Prostate gland (tissue), 2 donors: ENCODE measurements around the gene SMIM35. TPM values are rescaled to one million over a fixed set of nuclear protein-coding genes. Genes with fewer than 3 reads are reported as not detected.

Source experiments
- DNase-seq: peaks from one replicate; pipeline ENCODE4 v3.0.0-alpha.2; 2019; ENCODE audit warnings: low spot score
- H3K27ac ChIP-seq, 2 donors: fragments of 200-600 bp; sonication (generic); 2 replicates each; pipeline ENCODE4 v1.5.1; 2017 to 2019
- H3K27me3 ChIP-seq: fragments of 200-600 bp; sonication (generic); replicated peaks from 2 replicates; pipeline ENCODE4 v1.5.1; 2019; ENCODE audit not compliant: insufficient read depth
- H3K36me3 ChIP-seq, 2 donors: fragments of 200-600 bp; sonication (generic); 1 replicate in 1 of 2; 2 replicates in 1 of 2; pipeline versions ENCODE4 v1.5.1 to v1.8.1; 2017 to 2019
- H3K4me1 ChIP-seq: fragments of 200-600 bp; sonication (generic); replicated peaks from 2 replicates; pipeline ENCODE4 v1.5.1; 2019
- H3K4me3 ChIP-seq, 2 donors: fragments of 200-600 bp; sonication (generic); 2 replicates each; pipeline ENCODE4 v1.5.1; 2017 to 2019
- H3K9me3 ChIP-seq: fragments of 200-600 bp; sonication (generic); 2 replicates; pipeline ENCODE4 v1.5.1; 2017
- POLR2A ChIP-seq: fragments of 450-650 bp; IDR thresholded peaks from one replicate; pipeline ENCODE4 v1.6.1; 2016; ENCODE audit warnings: antibody characterized with exemption, mild to moderate bottlenecking
- POLR2AphosphoS5 ChIP-seq: sonication (generic); formaldehyde crosslinking; IDR thresholded peaks from one replicate; pipeline ENCODE4 v1.6.1; 2017; ENCODE audit warnings: antibody characterized with exemption
- WGBS: methylation state at CpG from one replicate; pipeline ENCODE4 v1.1.5; 2018; 5-methylcytosine and 5-hydroxymethylcytosine counted together
- intact Hi-C: fragments of 100-400 bp; cut with DNase I; formaldehyde crosslinking; loops from one replicate; pipeline ENCODE4 v1.14.2; 2022
- total RNA-seq, 2 donors: library from RNA; depleted of rRNA; stranded (reverse); fragments of >200 nt; gene quantifications; one replicate each; pipeline ENCODE4 v1.1.0, GENCODE V29; 2016
- TF ChIP-seq, protein P1 (sequence below), 4 experiments: fragments of 200-600 bp in 2 of 4; fragments of 450-650 bp in 2 of 4; sonication (generic) in 2 of 4; IDR thresholded peaks; 1 replicate in 3 of 4; 2 replicates in 1 of 4; pipeline ENCODE4 v1.5.1; 2016 to 2019; ENCODE audit warnings: antibody characterized with exemption in 4 of 4, mild to moderate bottlenecking in 2 of 4, moderate library complexity in 2 of 4

SMIM35 gene
- total RNA-seq, 2 donors from 2014 or later = 0.09 TPM; not detected in 1

DNA sequence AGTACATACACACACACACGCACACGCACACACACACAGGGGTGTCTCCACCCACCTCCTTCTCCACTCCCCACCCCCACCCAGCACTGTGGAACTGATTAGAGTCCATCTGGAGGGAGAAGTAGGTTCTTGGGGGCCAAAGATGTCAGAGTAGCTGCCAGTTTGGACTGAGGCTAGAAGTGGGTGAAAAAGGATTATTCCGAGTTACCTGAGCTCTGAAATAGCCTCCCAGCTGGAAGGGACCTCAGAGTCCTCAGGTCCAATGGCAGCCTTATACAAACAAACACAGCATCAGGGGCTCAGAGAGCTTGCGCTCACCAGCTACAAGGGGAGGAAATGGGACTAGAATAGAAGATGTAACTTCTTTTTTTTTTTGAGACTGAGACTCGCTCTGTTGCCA lies 79.7 kb downstream of the SMIM35 start:
- Histone ChIP-seq H3K36me3 (no peaks in the 10 kb centered on the region), H3K9me3 (no peaks in the 10 kb centered on the region), H3K4me3 (no peak overlapping the region), H3K4me1 (no peaks in the 10 kb centered on the region), H3K27ac (no peak overlapping the region), H3K27me3 (no peaks in the 10 kb centered on the region)
- no peak for DNase-seq
- intact Hi-C loops = no loop called here
- no peak for TF ChIP-seq POLR2AphosphoS5
- TF ChIP-seq, protein P1, sequence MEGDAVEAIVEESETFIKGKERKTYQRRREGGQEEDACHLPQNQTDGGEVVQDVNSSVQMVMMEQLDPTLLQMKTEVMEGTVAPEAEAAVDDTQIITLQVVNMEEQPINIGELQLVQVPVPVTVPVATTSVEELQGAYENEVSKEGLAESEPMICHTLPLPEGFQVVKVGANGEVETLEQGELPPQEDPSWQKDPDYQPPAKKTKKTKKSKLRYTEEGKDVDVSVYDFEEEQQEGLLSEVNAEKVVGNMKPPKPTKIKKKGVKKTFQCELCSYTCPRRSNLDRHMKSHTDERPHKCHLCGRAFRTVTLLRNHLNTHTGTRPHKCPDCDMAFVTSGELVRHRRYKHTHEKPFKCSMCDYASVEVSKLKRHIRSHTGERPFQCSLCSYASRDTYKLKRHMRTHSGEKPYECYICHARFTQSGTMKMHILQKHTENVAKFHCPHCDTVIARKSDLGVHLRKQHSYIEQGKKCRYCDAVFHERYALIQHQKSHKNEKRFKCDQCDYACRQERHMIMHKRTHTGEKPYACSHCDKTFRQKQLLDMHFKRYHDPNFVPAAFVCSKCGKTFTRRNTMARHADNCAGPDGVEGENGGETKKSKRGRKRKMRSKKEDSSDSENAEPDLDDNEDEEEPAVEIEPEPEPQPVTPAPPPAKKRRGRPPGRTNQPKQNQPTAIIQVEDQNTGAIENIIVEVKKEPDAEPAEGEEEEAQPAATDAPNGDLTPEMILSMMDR (IDR thresholded peaks at IDR 0.05) = no peak
- TF ChIP-seq POLR2A = no peak
- 86% methylated on average over 5 of the region's 5 CpGs for WGBS

DNA sequence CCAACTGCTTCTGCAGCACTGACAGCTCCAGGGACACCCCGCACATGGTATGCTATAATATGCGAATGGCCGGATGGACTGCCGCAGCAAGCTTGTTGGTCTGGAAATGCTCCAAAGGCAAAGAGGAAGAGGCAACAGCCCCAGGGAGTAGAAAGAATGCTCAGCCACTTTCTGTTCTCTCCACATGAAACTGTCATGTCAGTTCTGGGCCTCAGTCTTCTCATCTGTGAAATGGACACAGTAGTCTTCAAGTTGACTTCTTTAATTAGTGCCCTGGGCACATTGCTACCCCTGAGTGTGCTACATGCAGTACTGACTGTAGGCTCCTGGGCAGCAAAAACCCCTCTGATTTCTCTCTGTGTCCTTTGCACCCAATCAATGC lies 80.6 kb downstream of the SMIM35 start:
- H3K4me1 ChIP-seq = no peaks in the 10 kb centered on the region
- intact Hi-C loops = no loop called here
- H3K9me3 ChIP-seq = no peaks in the 10 kb centered on the region
- no peaks in the 10 kb centered on the region for H3K36me3 ChIP-seq
- H3K27ac ChIP-seq = no peak overlapping the region
- 89% methylated on average over 4 of the region's 4 CpGs for WGBS
- DNase-seq = no peak
- TF ChIP-seq, protein P1 (IDR thresholded peaks at IDR 0.05) = no peak
- TF ChIP-seq POLR2A (no peak), POLR2AphosphoS5 (no peak)
- H3K27me3 ChIP-seq = no peaks in the 10 kb centered on the region
- H3K4me3 ChIP-seq = no peak overlapping the region

DNA sequence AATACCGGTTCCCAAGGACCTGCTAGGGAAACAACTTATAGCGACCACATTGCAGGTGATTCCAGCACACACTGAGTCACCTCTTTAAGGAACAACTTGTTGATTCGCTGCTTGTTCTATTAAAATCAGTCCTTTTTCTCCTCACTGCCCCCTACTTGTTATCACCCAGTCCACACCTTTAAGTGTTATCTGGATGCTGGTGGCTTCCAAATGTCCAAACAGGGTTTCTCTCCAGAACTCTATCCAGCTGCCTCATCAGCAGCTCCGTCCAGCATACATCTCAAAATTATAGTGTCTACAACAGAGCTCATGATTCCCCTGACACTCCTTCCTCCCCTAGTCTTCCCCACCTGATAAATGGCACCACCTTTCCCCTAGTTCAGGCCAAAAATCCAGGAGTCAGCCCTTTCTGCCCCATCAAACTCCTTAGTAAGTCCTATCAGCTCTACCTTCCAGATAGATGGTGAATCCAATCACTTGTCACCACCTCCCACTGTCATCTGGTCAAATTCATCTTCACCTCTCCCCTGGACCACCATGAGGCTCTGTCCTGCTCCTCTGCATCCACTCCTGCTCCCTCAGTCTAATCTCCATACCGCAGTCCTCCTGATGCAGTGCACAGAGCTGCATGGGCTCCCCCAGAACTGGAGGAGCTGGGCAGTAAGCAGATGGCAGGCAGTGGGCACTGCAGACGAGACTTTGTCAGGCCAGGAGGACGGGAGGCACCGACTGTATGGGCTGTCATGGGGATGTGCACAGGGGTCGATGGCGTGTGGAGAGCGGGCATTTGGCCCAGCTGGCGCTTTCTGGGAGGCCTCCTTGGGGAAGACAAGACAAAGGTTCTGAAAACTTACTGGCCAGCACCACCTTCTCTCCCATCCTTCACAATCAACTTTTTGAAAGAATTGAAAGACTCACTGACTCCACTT lies 81.3 kb downstream of the SMIM35 start:
- TF ChIP-seq POLR2AphosphoS5 (no peak), POLR2A (no peak)
- TF ChIP-seq, protein P1 (IDR thresholded peaks at IDR 0.05) = no peak
- no peaks in the 10 kb centered on the region for H3K27me3 ChIP-seq
- no peak overlapping the region for H3K4me3 ChIP-seq
- H3K9me3 ChIP-seq = no peaks in the 10 kb centered on the region
- H3K36me3 ChIP-seq = no peaks in the 10 kb centered on the region
- WGBS = 88% methylated on average over 12 of the region's 12 CpGs
- no peaks in the 10 kb centered on the region for H3K4me1 ChIP-seq
- no peak for DNase-seq
- intact Hi-C loops = no loop called here
- no peak overlapping the region for H3K27ac ChIP-seq

- Histone ChIP-seq H3K27ac (no peak overlapping the region), H3K9me3 (no peaks in the 10 kb centered on the region), H3K36me3 (no peaks in the 10 kb centered on the region), H3K27me3 (no peaks in the 10 kb centered on the region), H3K4me1 (no peaks in the 10 kb centered on the region), H3K4me3 (no peak overlapping the region)
- WGBS = 96% methylated on average over 7 of the region's 7 CpGs
- DNase-seq = no peak
- TF ChIP-seq, protein P1 (IDR thresholded peaks at IDR 0.05) = no peak
- TF ChIP-seq POLR2A (no peak), POLR2AphosphoS5 (no peak)
- intact Hi-C loops = no loop called here
Observed at GRCh38 chr11:118004543-118005223, 82.1 kb downstream of the SMIM35 start.
